DMS153 treated with DMSO at 0.1 percent for 48 hours (cell line): ENCODE data around the gene SNX13.

Experiments used
- DNase-seq: peaks from one replicate; lab custom pipeline; 2025; ENCODE audit not compliant: unreplicated experiment; lab: John Stamatoyannopoulos, UW

SNX13 gene

GRCh38 chr7:17786314-17786852, 153.9 kb downstream of the SNX13 start:
- DNase-seq: no peak

- no peak for DNase-seq
Observed at GRCh38 chr7:17782216-17782549, 158.1 kb downstream of the SNX13 start.

- DNase-seq: no peak
Observed at GRCh38 chr7:17781491-17782215, 158.6 kb downstream of the SNX13 start.

GRCh38 chr7:17779381-17779780, 160.9 kb downstream of the SNX13 start:
- no peak for DNase-seq

- no peak for DNase-seq
Observed at GRCh38 chr7:17774716-17775288, 165.5 kb downstream of the SNX13 start.

- DNase-seq: no peak
Observed at GRCh38 chr7:17774248-17774647, 166.0 kb downstream of the SNX13 start.

- DNase-seq: no peak
Observed at GRCh38 chr7:17773289-17773626, 167.0 kb downstream of the SNX13 start.

- no peak for DNase-seq
Observed at GRCh38 chr7:17772581-17773288, 167.6 kb downstream of the SNX13 start.

GRCh38 chr7:17771901-17772408, 168.3 kb downstream of the SNX13 start:
- no peak for DNase-seq

GRCh38 chr7:17770710-17771375, 169.5 kb downstream of the SNX13 start:
- DNase-seq: no peak

GRCh38 chr7:17769918-17770317, 170.4 kb downstream of the SNX13 start:
- DNase-seq: peak; percentile 66

GRCh38 chr7:17758008-17758407, 182.3 kb downstream of the SNX13 start:
- DNase-seq: no peak

GRCh38 chr7:17746020-17746530, 194.2 kb downstream of the SNX13 start:
- DNase-seq: no peak

GRCh38 chr7:17745610-17746009, 194.7 kb downstream of the SNX13 start:
- DNase-seq: no peak

- DNase-seq: no peak
Observed at GRCh38 chr7:17743316-17743715, 197.0 kb downstream of the SNX13 start.

- no peak for DNase-seq
Observed at GRCh38 chr7:17741426-17741825, 198.9 kb downstream of the SNX13 start.
